HEK293 (cell line): ENCODE data around the gene NXN.
A peak's percentile ranks its signal among the peaks of the same experiment; 100 is the strongest.

Experiments used
- BCL11B ChIP-seq: fragments of 450-650 bp; formaldehyde crosslinking; IDR thresholded peaks from 2 replicates; pipeline ENCODE4 v1.5.1; 2016; ENCODE audit warnings: low read depth, missing biosample characterization, missing genetic modification characterization
- CTCF ChIP-seq: fragments of 450-650 bp; formaldehyde crosslinking; IDR thresholded peaks from 2 replicates; pipeline ENCODE4 v1.5.1; 2016; ENCODE audit warnings: missing biosample characterization, missing genetic modification characterization
- FEZF1 ChIP-seq: fragments of 450-650 bp; formaldehyde crosslinking; IDR thresholded peaks from 2 replicates; pipeline ENCODE4 v1.5.1; 2016; ENCODE audit warnings: missing biosample characterization, missing genetic modification characterization
- MZF1 ChIP-seq: fragments of 450-650 bp; formaldehyde crosslinking; IDR thresholded peaks from 2 replicates; pipeline ENCODE4 v1.5.1; 2017; ENCODE audit warnings: missing biosample characterization, missing genetic modification characterization, borderline replicate concordance
- PATZ1 ChIP-seq: fragments of 450-650 bp; formaldehyde crosslinking; IDR thresholded peaks from 2 replicates; pipeline ENCODE4 v1.5.1; 2016; ENCODE audit warnings: missing biosample characterization, missing genetic modification characterization
- PRDM2 ChIP-seq: fragments of 450-650 bp; formaldehyde crosslinking; IDR thresholded peaks from 2 replicates; pipeline ENCODE4 v1.5.1; 2016; ENCODE audit warnings: missing biosample characterization, missing genetic modification characterization, borderline replicate concordance
- ZFHX2 ChIP-seq: fragments of 450-650 bp; formaldehyde crosslinking; conservative IDR thresholded peaks from 2 replicates; pipeline ENCODE4 v1.5.1; 2016; ENCODE audit warnings: missing biosample characterization, missing genetic modification characterization
- ZFP37 ChIP-seq: fragments of 450-650 bp; formaldehyde crosslinking; IDR thresholded peaks from 2 replicates; pipeline ENCODE4 v1.5.1; 2016; ENCODE audit warnings: missing biosample characterization, missing genetic modification characterization
- ZNF133 ChIP-seq: fragments of 450-650 bp; formaldehyde crosslinking; IDR thresholded peaks from 2 replicates; pipeline ENCODE4 v1.5.1; 2016; ENCODE audit warnings: missing biosample characterization, missing genetic modification characterization
- ZNF18 ChIP-seq: fragments of 450-650 bp; formaldehyde crosslinking; IDR thresholded peaks from 2 replicates; pipeline ENCODE4 v1.5.1; 2016; ENCODE audit warnings: missing biosample characterization, missing genetic modification characterization
- ZNF341 ChIP-seq: fragments of 450-650 bp; formaldehyde crosslinking; IDR thresholded peaks from 2 replicates; pipeline ENCODE4; 2016; ENCODE audit warnings: low read depth, missing biosample characterization, missing genetic modification characterization
- ZNF354C ChIP-seq: fragments of 450-650 bp; formaldehyde crosslinking; IDR thresholded peaks from 2 replicates; pipeline ENCODE4 v1.5.1; 2016; ENCODE audit warnings: missing biosample characterization, missing genetic modification characterization, low read depth, borderline replicate concordance
- ZNF391 ChIP-seq: fragments of 450-650 bp; formaldehyde crosslinking; IDR thresholded peaks from 2 replicates; pipeline ENCODE4 v1.5.1; 2016; ENCODE audit warnings: low read depth, missing biosample characterization, missing genetic modification characterization, borderline replicate concordance
- ZNF423 ChIP-seq: fragments of 450-650 bp; formaldehyde crosslinking; IDR thresholded peaks from 2 replicates; pipeline ENCODE4 v1.5.1; 2016; ENCODE audit warnings: missing biosample characterization, missing genetic modification characterization
- ZNF473 ChIP-seq: fragments of 450-650 bp; formaldehyde crosslinking; IDR thresholded peaks from 2 replicates; pipeline ENCODE4 v1.5.1; 2017; ENCODE audit warnings: missing biosample characterization, missing genetic modification characterization
- ZNF549 ChIP-seq: fragments of 450-650 bp; IDR thresholded peaks from 2 replicates; pipeline ENCODE4 v1.5.1; 2018; ENCODE audit warnings: missing biosample characterization, missing genetic modification characterization, mild to moderate bottlenecking, inconsistent platforms, moderate library complexity
- ZNF645 ChIP-seq: fragments of 450-650 bp; formaldehyde crosslinking; IDR thresholded peaks from 2 replicates; pipeline ENCODE4; 2016; ENCODE audit warnings: missing biosample characterization, missing genetic modification characterization
- TF ChIP-seq, protein P1 (sequence below): fragments of 450-650 bp; formaldehyde crosslinking; IDR thresholded peaks from 2 replicates; pipeline ENCODE4 v1.5.1; 2017; ENCODE audit warnings: missing biosample characterization, missing genetic modification characterization
- TF ChIP-seq, protein P2 (sequence below): fragments of 450-650 bp; formaldehyde crosslinking; IDR thresholded peaks from 2 replicates; pipeline ENCODE4 v1.5.1; 2016; ENCODE audit warnings: missing biosample characterization, missing genetic modification characterization
- TF ChIP-seq, protein P3 (sequence below): fragments of 450-650 bp; formaldehyde crosslinking; IDR thresholded peaks from 2 replicates; pipeline ENCODE4 v1.5.1; 2016; ENCODE audit warnings: missing biosample characterization, missing genetic modification characterization, low read depth

Gene NXN

GRCh38 chr17:751269-752001, 228.1 kb downstream of the NXN start (continued):
- TF ChIP-seq PRDM2 (tag by site-specific recombination) (no peak), ZNF473 (no peak), BCL11B (tag by site-specific recombination) (no peak), FEZF1 (no peak), MZF1 (tag by site-specific recombination) (no peak), ZFP37 (tag by site-specific recombination) (no peak), ZNF645 (no peak), ZNF133 (no peak), ZNF423 (tag by site-specific recombination) (peak; percentile 97), ZFHX2 (tag by site-specific recombination) (peak; percentile 9; the same call in 1 of the 2 replicates), ZNF391 (tag by site-specific recombination) (peak; percentile 33; the same call in 1 of the 2 replicates), ZNF549 (tag by site-specific recombination) (no peak), ZNF354C (tag by site-specific recombination) (no peak), PATZ1 (tag by site-specific recombination) (no peak), ZNF341 (peak; percentile 36; the same call in 1 of the 2 replicates), ZNF18 (tag by site-specific recombination) (peak; percentile 49; the same call in 1 of the 2 replicates), CTCF (tag by site-specific recombination) (no peak)
- TF ChIP-seq, protein P1, sequence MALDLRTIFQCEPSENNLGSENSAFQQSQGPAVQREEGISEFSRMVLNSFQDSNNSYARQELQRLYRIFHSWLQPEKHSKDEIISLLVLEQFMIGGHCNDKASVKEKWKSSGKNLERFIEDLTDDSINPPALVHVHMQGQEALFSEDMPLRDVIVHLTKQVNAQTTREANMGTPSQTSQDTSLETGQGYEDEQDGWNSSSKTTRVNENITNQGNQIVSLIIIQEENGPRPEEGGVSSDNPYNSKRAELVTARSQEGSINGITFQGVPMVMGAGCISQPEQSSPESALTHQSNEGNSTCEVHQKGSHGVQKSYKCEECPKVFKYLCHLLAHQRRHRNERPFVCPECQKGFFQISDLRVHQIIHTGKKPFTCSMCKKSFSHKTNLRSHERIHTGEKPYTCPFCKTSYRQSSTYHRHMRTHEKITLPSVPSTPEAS (tag by site-specific recombination) = no peak
- TF ChIP-seq, protein P2, sequence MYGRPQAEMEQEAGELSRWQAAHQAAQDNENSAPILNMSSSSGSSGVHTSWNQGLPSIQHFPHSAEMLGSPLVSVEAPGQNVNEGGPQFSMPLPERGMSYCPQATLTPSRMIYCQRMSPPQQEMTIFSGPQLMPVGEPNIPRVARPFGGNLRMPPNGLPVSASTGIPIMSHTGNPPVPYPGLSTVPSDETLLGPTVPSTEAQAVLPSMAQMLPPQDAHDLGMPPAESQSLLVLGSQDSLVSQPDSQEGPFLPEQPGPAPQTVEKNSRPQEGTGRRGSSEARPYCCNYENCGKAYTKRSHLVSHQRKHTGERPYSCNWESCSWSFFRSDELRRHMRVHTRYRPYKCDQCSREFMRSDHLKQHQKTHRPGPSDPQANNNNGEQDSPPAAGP = peak; percentile 28; the same call in 1 of the 2 replicates
- TF ChIP-seq, protein P3, sequence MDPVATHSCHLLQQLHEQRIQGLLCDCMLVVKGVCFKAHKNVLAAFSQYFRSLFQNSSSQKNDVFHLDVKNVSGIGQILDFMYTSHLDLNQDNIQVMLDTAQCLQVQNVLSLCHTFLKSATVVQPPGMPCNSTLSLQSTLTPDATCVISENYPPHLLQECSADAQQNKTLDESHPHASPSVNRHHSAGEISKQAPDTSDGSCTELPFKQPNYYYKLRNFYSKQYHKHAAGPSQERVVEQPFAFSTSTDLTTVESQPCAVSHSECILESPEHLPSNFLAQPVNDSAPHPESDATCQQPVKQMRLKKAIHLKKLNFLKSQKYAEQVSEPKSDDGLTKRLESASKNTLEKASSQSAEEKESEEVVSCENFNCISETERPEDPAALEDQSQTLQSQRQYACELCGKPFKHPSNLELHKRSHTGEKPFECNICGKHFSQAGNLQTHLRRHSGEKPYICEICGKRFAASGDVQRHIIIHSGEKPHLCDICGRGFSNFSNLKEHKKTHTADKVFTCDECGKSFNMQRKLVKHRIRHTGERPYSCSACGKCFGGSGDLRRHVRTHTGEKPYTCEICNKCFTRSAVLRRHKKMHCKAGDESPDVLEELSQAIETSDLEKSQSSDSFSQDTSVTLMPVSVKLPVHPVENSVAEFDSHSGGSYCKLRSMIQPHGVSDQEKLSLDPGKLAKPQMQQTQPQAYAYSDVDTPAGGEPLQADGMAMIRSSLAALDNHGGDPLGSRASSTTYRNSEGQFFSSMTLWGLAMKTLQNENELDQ = no peak
